NOMO-1 (cell line): ENCODE data around the gene TIMM17B.
A peak's percentile ranks its signal among the peaks of the same experiment; 100 is the strongest.

Experiments
- DNase-seq, 2 experiments: peaks; one replicate each; lab custom pipeline; 2025; ENCODE audit not compliant: unreplicated experiment in 2 of 2; lab: John Stamatoyannopoulos, UW

TIMM17B gene

GRCh38 chrX:48919360-48919841 is 21.8 kb upstream of the TIMM17B start:
- no peak for DNase-seq

GRCh38 chrX:48918643-48919340 is 21.2 kb upstream of the TIMM17B start, which contains the start of gene PIM2:
TSS of gene PIM2 (minus strand) at chrX:48919024. CDS start at chrX:48918834, 190 bp downstream.
- DNase-seq, result peak; percentile 87 to 93

- no peak for DNase-seq
These were observed 20.7 kb upstream of the TIMM17B start for GRCh38 chrX:48918301-48918642.

- DNase-seq, result peak; percentile 86 to 88
These were observed 19.8 kb upstream of the TIMM17B start for GRCh38 chrX:48917139-48918001.

GRCh38 chrX:48914593-48915493 is 17.3 kb upstream of the TIMM17B start:
- DNase-seq, result no peak

- DNase-seq, result no peak
These were observed 16.2 kb upstream of the TIMM17B start for GRCh38 chrX:48913605-48914366.

- peak; percentile 49 to 57 for DNase-seq
These were observed 14.0 kb upstream of the TIMM17B start, which contains the start of gene SLC35A2 for GRCh38 chrX:48911412-48912182. TSS of gene SLC35A2 (minus strand) at chrX:48911646. CDS start at chrX:48911636, 10 bp downstream.

- peak in 1 of 2 experiments; percentile 27 for DNase-seq
These were observed 13.4 kb upstream of the TIMM17B start for GRCh38 chrX:48910926-48911411.

GRCh38 chrX:48909703-48910294 is 12.2 kb upstream of the TIMM17B start:
- no peak for DNase-seq

- DNase-seq, result no peak
These were observed 11.0 kb upstream of the TIMM17B start for GRCh38 chrX:48908600-48908999.

GRCh38 chrX:48905090-48905790 is 7.7 kb upstream of the TIMM17B start:
- no peak for DNase-seq

GRCh38 chrX:48904626-48905025 is 7.1 kb upstream of the TIMM17B start:
- DNase-seq, result no peak

- no peak for DNase-seq
These were observed 6.6 kb upstream of the TIMM17B start for GRCh38 chrX:48904180-48904579.

- no peak for DNase-seq
These were observed 5.7 kb upstream of the TIMM17B start for GRCh38 chrX:48903290-48903689.

GRCh38 chrX:48902776-48903175 is 5.2 kb upstream of the TIMM17B start:
- no peak for DNase-seq

GRCh38 chrX:48902135-48902534 is 4.6 kb upstream of the TIMM17B start:
- DNase-seq, result no peak

- DNase-seq, result no peak
These were observed 3.5 kb upstream of the TIMM17B start for GRCh38 chrX:48901069-48901468.

- no peak for DNase-seq
These were observed 1.5 kb upstream of the TIMM17B start for GRCh38 chrX:48899078-48899410.
